ENCODE results near the gene KRT27.

Gene KRT27

GRCh38 chr17:40794466-40794865 lies 12.1 kb upstream of the KRT27 start:
- Mint-ChIP-seq H3K27ac (no peak overlapping the region), H3K27me3 (peaks cover 32% of the 10 kb centered on the region), H3K4me1 (ENCODE audit: low read depth) (no peaks in the 10 kb centered on the region), H3K9me3 (no peaks in the 10 kb centered on the region), H3K4me3 (no peak overlapping the region), H3K36me3 (ENCODE audit: low read depth) (no peaks in the 10 kb centered on the region)
- no peak for DNase-seq

GRCh38 chr17:40793832-40794231 lies 11.5 kb upstream of the KRT27 start:
- H3K36me3 Mint-ChIP-seq (ENCODE audit: low read depth) = no peaks in the 10 kb centered on the region
- no peaks in the 10 kb centered on the region for H3K4me1 Mint-ChIP-seq (ENCODE audit: low read depth)
- no peak overlapping the region for H3K27ac Mint-ChIP-seq
- H3K9me3 Mint-ChIP-seq = no peaks in the 10 kb centered on the region
- H3K4me3 Mint-ChIP-seq = no peak overlapping the region
- peaks cover 28% of the 10 kb centered on the region for H3K27me3 Mint-ChIP-seq
- DNase-seq = no peak

DNA sequence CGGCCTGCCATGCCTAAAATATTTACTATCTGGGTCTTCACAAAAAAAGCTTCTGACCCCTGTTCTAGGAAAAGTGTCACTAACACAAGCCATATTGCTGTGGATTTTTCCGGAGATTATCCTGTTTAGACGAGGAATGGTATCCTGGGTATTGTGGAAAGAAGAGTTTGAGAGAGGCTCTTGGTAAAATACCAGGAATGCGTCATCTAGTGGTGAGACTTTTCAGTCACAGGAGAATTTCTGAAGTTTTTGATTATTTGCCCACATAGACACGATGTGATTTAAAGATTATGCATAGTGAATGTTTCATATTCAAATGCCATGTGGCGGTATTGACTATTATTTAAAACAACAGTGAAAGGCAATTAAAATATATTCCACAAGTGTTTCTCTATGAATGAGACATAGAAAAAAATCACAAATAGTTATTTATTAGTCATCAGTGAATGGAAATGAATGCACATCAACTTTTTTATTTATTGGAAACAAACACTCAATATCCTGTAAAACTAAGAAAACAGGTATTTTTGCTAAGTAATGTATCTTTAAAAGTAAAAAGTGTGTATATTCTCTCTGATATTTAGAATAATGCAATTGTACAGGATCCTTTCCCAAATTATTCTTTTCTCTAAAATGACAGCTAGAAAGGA lies 9.6 kb upstream of the KRT27 start:
- DNase-seq = no peak
- Mint-ChIP-seq H3K9me3 (no peaks in the 10 kb centered on the region), H3K36me3 (ENCODE audit: low read depth) (no peaks in the 10 kb centered on the region), H3K27me3 (peaks cover 18% of the 10 kb centered on the region), H3K27ac (no peak overlapping the region), H3K4me3 (no peak overlapping the region), H3K4me1 (ENCODE audit: low read depth) (no peaks in the 10 kb centered on the region)

- Mint-ChIP-seq H3K9me3 (no peaks in the 10 kb centered on the region), H3K4me3 (no peak overlapping the region), H3K36me3 (ENCODE audit: low read depth) (no peaks in the 10 kb centered on the region), H3K4me1 (ENCODE audit: low read depth) (no peaks in the 10 kb centered on the region), H3K27me3 (peaks cover 14% of the 10 kb centered on the region), H3K27ac (no peak overlapping the region)
- DNase-seq = no peak
Measured at GRCh38 chr17:40791111-40791510, 8.8 kb upstream of the KRT27 start.

DNA sequence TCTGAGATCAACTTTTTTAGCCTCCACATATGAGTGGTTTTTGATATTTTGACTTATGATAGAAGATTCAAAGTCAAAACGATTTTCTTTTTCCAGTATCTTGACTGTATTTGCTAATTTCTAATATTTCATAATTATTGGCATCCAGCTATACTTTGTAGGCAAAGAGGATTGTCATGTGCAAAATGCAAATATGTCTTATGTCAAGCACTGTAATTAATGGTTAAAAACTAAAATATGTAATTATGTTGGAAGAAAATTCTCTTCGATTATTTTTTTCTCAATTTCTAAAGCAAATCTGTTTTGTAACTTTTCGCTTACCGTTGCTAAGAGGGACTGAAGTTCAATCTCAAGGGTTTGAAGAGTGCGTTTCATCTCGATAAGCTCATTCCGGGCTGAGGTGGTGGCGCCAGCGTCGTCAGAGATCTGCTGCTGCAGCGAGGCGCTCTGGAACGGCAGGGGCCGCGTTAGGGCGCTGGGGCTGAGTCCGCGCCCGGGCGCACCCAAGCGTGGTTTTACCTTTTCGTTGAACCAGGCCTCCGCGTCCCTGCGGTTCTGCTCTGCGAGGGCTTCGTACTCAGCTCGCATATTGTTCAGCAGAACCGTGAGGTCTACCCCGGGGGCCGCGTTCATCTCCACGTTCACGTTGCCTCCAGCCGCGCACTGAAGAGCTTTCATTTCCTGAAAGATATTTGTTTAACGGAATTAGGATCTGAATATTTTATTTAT lies 3.0 kb downstream of the KRT27 start:
- Mint-ChIP-seq H3K4me1 (ENCODE audit: low read depth) (peaks cover 4% of the 10 kb centered on the region), H3K36me3 (ENCODE audit: low read depth) (no peaks in the 10 kb centered on the region), H3K27me3 (peaks cover 66% of the 10 kb centered on the region), H3K27ac (no peak overlapping the region), H3K9me3 (no peaks in the 10 kb centered on the region), H3K4me3 (peak overlapping the region; percentile 26)
- peak; percentile 42 for DNase-seq

DNA sequence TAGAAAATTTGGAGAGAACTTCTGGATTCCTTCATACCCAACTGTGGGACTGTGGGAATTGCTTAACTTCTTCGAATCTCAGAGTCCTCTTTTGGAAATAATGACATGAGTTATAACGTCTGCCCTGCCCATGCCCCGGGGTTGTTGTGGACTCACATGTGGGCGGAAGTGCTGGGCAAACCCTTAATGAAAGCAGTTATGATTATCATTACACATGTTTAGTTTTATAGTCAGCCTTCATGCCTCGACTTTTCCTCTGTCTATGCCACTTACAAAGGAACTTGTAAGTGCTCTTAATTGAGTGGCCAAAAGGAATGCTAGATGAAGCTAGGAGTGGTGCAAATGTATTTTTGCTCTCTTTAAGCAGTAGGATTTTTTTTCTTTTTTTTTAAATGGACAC lies 3.9 kb downstream of the KRT27 start:
- Mint-ChIP-seq H3K9me3 (no peaks in the 10 kb centered on the region), H3K4me1 (ENCODE audit: low read depth) (peaks cover 4% of the 10 kb centered on the region), H3K27ac (no peak overlapping the region), H3K36me3 (ENCODE audit: low read depth) (no peaks in the 10 kb centered on the region), H3K4me3 (no peak overlapping the region), H3K27me3 (peaks cover 69% of the 10 kb centered on the region)
- DNase-seq = no peak

DNA sequence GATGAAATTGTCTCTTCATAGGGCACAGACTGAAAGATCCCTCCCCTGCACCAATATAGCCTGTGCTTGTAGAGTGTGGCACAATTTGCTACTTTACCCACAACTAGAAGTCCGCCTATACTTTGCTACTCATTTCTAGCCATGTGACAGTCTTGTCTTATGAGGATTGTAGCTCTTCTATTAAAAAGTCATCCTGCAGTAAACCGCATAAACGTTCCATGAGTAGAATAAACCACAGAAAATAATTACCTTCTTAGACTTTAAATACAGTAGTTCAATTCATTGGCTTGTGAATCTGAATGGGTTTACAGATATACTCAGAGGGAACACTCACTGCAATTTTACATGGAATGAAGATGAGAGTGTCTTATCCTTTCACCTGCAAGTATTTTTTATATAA lies 4.4 kb downstream of the KRT27 start:
- Mint-ChIP-seq H3K27ac (no peak overlapping the region), H3K9me3 (no peaks in the 10 kb centered on the region), H3K36me3 (ENCODE audit: low read depth) (no peaks in the 10 kb centered on the region), H3K27me3 (peaks cover 70% of the 10 kb centered on the region), H3K4me1 (ENCODE audit: low read depth) (peaks cover 4% of the 10 kb centered on the region), H3K4me3 (no peak overlapping the region)
- no peak for DNase-seq

DNA sequence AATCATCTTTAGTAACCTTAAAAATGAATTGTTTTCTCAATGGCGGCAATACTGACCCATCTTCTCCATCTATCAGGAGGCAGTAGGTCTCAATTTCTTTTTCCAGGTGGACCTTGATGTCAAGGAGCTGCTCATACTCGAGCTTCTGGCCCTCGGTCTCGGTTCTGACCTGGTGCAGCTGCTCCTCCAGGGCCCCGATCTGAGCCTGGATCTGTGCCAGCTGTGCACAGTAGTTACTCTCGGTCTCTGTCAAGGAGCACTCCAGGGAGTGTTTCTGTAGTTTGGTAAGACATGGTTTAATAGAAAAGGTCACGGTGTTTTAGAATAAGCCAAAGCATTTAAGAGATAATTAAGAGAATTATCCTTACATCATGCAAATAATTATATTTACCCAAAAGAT lies 4.9 kb downstream of the KRT27 start:
- Mint-ChIP-seq H3K27ac (no peak overlapping the region), H3K36me3 (ENCODE audit: low read depth) (no peaks in the 10 kb centered on the region), H3K27me3 (peaks cover 75% of the 10 kb centered on the region), H3K9me3 (no peaks in the 10 kb centered on the region), H3K4me1 (ENCODE audit: low read depth) (peaks cover 4% of the 10 kb centered on the region), H3K4me3 (no peak overlapping the region)
- no peak for DNase-seq

DNA sequence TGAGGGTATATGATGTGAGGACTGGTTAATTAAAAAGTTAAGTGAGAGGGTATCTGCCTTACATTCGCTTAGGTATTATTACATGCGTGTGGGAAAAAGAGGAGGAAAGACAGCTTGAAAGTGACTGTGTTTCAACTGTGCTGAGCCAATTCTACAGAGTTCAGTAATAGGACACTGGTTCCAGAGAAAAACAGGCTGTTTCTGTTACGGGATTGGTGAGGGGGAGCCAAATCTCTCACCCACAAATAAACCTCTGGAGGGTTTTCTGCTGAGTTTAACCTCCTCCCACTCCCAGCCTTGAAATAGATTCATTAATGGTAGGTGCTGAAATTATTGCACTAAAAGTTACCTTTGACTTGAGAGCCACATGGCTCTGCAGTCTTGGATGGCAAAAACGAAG lies 6.4 kb downstream of the KRT27 start:
- H3K36me3 Mint-ChIP-seq (ENCODE audit: low read depth) = no peaks in the 10 kb centered on the region
- no peak for DNase-seq
- no peak overlapping the region for H3K27ac Mint-ChIP-seq
- H3K9me3 Mint-ChIP-seq = no peaks in the 10 kb centered on the region
- peaks cover 73% of the 10 kb centered on the region for H3K27me3 Mint-ChIP-seq
- no peak overlapping the region for H3K4me3 Mint-ChIP-seq
- peaks cover 4% of the 10 kb centered on the region for H3K4me1 Mint-ChIP-seq (ENCODE audit: low read depth)

DNA sequence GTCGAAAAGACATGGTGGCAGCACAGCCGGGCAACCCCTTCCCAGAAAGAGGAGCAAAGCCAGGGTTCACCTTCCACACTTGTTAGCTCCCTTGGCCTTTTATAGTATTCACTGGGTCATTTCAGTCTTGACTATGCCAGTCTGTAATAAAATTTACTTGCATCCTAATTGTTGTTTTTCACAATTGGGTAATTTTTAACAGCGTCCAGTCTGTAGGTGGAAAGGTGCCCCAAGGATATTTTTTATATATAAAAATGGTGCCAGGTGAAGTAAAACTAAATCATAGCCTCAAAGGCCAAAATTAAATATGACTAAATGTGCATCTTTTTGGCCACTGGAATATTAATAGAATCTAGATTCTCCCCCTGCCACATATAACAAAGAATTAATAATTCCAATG lies 10.2 kb downstream of the KRT27 start, which contains the start of gene KRT26:
Gene KRT26, minus strand, starts transcription at position 101 of the 400 bp plus-strand sequence. Its CDS starts 88 bp downstream, at position 13.
- Mint-ChIP-seq H3K9me3 (no peaks in the 10 kb centered on the region), H3K36me3 (ENCODE audit: low read depth) (no peaks in the 10 kb centered on the region), H3K4me3 (no peak within 1 kb of the TSS), H3K27ac (no peak within 1 kb of the TSS), H3K27me3 (peaks cover 51% of the 10 kb centered on the region), H3K4me1 (ENCODE audit: low read depth) (no peaks in the 10 kb centered on the region)
- DNase-seq = no peak

DNA sequence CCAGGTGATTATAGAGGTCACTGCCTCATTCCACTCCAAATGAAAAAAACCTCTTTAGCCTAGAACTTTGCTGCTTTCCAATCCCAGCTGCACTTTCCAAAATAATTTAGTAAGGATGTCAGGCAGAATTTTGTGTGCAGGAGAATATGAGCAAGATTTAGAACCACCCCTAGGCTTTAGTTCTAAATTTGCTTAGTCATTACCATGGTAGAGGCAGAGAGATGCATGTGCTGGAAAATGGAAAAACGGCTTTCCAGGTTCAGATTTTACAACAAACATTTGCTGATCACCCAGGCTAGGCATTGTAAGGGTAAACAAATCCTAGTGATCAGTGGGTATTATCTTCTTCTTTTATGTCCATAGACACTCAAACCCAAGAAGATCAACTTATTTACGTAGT lies 16.7 kb downstream of the KRT27 start:
- Mint-ChIP-seq H3K9me3 (peaks cover 27% of the 10 kb centered on the region), H3K27ac (no peak overlapping the region), H3K36me3 (ENCODE audit: low read depth) (no peaks in the 10 kb centered on the region), H3K27me3 (peaks cover 34% of the 10 kb centered on the region), H3K4me1 (ENCODE audit: low read depth) (no peaks in the 10 kb centered on the region), H3K4me3 (no peak overlapping the region)
- no peak for DNase-seq

DNA sequence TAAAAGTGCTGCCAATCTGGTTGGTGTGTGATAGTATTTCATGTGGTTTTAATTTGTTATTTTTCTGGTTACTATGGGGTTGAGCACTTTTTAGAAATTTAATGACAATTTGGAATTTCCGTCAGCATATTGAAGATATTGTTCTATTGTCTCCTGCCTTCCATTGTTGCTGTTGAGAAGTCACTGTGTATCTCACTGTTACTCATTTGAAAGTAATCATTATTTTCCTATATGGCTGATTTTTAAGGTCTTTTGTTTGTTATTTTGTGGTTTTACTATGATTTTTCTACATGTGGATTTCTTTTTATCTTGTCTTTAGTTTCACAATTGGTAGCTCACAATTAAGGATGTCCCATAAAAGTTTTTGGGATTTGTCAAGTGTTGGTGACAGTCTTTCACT lies 18.6 kb downstream of the KRT27 start:
- Mint-ChIP-seq H3K27me3 (peaks cover 40% of the 10 kb centered on the region), H3K4me1 (ENCODE audit: low read depth) (no peaks in the 10 kb centered on the region), H3K27ac (no peak overlapping the region), H3K9me3 (peaks cover 40% of the 10 kb centered on the region), H3K36me3 (ENCODE audit: low read depth) (no peaks in the 10 kb centered on the region), H3K4me3 (no peak overlapping the region)
- no peak for DNase-seq

- H3K27ac Mint-ChIP-seq = no peak overlapping the region
- peaks cover 46% of the 10 kb centered on the region for H3K9me3 Mint-ChIP-seq
- peaks cover under 1% of the 10 kb centered on the region for H3K4me1 Mint-ChIP-seq (ENCODE audit: low read depth)
- no peak for DNase-seq
- no peaks in the 10 kb centered on the region for H3K36me3 Mint-ChIP-seq (ENCODE audit: low read depth)
- H3K4me3 Mint-ChIP-seq = no peak overlapping the region
- H3K27me3 Mint-ChIP-seq = peaks cover 36% of the 10 kb centered on the region
Measured at GRCh38 chr17:40760105-40761016, 22.0 kb downstream of the KRT27 start.

DNA sequence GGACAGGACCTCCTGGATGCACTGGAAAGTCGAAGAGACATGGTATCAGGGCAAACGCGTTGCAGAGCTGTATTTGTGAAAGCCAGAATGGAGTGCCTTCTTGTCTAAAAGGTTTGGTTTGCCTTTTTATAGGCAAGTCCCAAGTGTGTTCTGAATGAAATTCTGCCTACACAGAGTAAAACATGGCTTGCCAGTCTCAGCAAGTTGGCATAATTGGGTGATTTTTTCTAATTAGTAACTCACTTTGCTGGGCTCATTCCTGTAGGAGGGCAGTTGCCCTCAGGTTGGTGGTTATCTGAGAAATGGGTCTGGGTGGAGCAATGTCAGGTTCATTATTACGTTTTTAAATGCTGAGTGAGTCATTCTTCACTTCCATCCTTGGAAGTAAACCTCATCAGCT lies 27.1 kb downstream of the KRT27 start, which contains the start of gene KRT25:
Gene KRT25, minus strand, starts transcription at position 101 of the 400 bp plus-strand sequence. Its CDS starts 60 bp downstream, at position 41.
- no peak for DNase-seq
- Mint-ChIP-seq H3K27ac (no peak within 1 kb of the TSS), H3K36me3 (ENCODE audit: low read depth) (no peaks in the 10 kb centered on the region), H3K27me3 (peaks cover 39% of the 10 kb centered on the region), H3K9me3 (peaks cover 15% of the 10 kb centered on the region), H3K4me3 (no peak within 1 kb of the TSS), H3K4me1 (ENCODE audit: low read depth) (peaks cover 1% of the 10 kb centered on the region)
